ENCODE measurements around the gene ABHD16A. TPM values are rescaled to one million over a fixed set of nuclear protein-coding genes. Genes with fewer than 3 reads are reported as not detected.

ABHD16A gene
- total and polyA plus RNA-seq, 2 of the 13 experiments (the other 11 are each of a cell fraction or from before 2014, with no cell fraction given) = 43.5 to 45.4 TPM

DNA sequence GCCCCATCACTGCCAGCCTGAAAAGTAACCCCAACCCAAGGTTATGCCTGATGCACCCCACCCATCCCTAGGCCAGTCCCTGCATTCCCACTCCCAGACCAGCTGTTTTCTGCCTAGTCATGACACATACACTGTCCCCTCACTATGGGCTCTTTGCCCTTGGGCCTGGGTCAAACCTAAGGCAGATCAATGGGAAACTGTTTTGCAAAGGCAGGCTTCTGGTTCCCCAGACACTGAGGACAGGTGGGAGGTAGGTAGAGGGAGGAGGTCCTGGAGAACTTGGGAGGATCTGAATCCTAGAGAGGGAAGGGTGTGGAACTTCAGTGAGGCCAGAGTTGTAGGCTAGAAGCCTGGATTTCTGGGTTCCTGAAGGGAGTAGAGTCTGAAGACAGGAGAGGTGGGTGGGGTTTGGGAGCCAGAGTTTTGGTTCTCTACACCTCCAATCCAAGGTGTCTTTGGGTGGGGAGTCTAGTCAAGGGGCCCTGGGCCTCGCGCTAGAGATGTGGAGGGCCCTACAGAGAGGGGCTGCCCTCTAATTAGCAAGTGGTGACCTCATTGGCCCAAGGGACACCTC lies 31.2 kb upstream of the ABHD16A start (continued):
- TF ChIP-seq MAZ (IDR thresholded peaks at IDR 0.05; ENCODE audit: borderline replicate concordance, low read depth, low read length) (no peak), MAZ (CRISPR knock-in tag; IDR thresholded peaks at IDR 0.05; ENCODE audit: low read depth) (0 out of 2 replicates have a peak, but pooled peaks have one; percentile 19), ZNF7 (CRISPR knock-in tag; IDR thresholded peaks at IDR 0.05) (no peak), SALL1 (CRISPR knock-in tag; IDR thresholded peaks at IDR 0.05) (peak; percentile 39; the same call in 1 of the 2 replicates), KDM6A (CRISPR knock-in tag; IDR thresholded peaks at IDR 0.05; ENCODE audit: low read depth) (no peak), NFE2L1 (CRISPR knock-in tag; IDR thresholded peaks at IDR 0.05; ENCODE audit: borderline replicate concordance) (no peak), ZNF879 (CRISPR knock-in tag; IDR thresholded peaks at IDR 0.05) (peak; percentile 63; the same call in 1 of the 2 replicates), ZNF567 (CRISPR knock-in tag; IDR thresholded peaks at IDR 0.05; ENCODE audit: borderline replicate concordance) (no peak), ZBTB21 (CRISPR knock-in tag; IDR thresholded peaks at IDR 0.05) (no peak), NONO (IDR thresholded peaks at IDR 0.05) (no peak), NONO (CRISPR knock-in tag; conservative IDR thresholded peaks at IDR 0.05) (0 out of 2 replicates have a peak, but pooled peaks have one; percentile 65), RARA (CRISPR knock-in tag; IDR thresholded peaks at IDR 0.05) (no peak), FOXJ3 (CRISPR knock-in tag; IDR thresholded peaks at IDR 0.05; ENCODE audit: borderline replicate concordance) (no peak), POGZ (CRISPR knock-in tag; IDR thresholded peaks at IDR 0.05) (no peak), ZNF430 (CRISPR knock-in tag; IDR thresholded peaks at IDR 0.05) (no peak), ZNF235 (CRISPR knock-in tag; IDR thresholded peaks at IDR 0.05; ENCODE audit: borderline replicate concordance) (no peak), ZNF768 (CRISPR knock-in tag; IDR thresholded peaks at IDR 0.05) (no peak), TEAD3 (CRISPR knock-in tag; optimal IDR thresholded peaks at IDR 0.05; ENCODE audit: borderline replicate concordance) (no peak), ZNF451 (CRISPR knock-in tag; IDR thresholded peaks at IDR 0.05) (no peak)
- TF ChIP-seq, protein P1, sequence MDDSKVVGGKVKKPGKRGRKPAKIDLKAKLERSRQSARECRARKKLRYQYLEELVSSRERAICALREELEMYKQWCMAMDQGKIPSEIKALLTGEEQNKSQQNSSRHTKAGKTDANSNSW (CRISPR knock-in tag; IDR thresholded peaks at IDR 0.05; ENCODE audit: borderline replicate concordance) = no peak
- TF ChIP-seq, protein P2, sequence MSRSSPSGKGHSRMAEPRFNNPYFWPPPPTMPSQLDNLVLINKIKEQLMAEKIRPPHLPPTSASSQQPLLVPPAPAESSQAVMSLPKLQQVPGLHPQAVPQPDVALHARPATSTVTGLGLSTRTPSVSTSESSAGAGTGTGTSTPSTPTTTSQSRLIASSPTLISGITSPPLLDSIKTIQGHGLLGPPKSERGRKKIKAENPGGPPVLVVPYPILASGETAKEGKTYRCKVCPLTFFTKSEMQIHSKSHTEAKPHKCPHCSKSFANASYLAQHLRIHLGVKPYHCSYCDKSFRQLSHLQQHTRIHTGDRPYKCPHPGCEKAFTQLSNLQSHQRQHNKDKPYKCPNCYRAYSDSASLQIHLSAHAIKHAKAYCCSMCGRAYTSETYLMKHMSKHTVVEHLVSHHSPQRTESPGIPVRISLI (CRISPR knock-in tag; IDR thresholded peaks at IDR 0.05; ENCODE audit: borderline replicate concordance) = no peak
- TF ChIP-seq, protein P3, sequence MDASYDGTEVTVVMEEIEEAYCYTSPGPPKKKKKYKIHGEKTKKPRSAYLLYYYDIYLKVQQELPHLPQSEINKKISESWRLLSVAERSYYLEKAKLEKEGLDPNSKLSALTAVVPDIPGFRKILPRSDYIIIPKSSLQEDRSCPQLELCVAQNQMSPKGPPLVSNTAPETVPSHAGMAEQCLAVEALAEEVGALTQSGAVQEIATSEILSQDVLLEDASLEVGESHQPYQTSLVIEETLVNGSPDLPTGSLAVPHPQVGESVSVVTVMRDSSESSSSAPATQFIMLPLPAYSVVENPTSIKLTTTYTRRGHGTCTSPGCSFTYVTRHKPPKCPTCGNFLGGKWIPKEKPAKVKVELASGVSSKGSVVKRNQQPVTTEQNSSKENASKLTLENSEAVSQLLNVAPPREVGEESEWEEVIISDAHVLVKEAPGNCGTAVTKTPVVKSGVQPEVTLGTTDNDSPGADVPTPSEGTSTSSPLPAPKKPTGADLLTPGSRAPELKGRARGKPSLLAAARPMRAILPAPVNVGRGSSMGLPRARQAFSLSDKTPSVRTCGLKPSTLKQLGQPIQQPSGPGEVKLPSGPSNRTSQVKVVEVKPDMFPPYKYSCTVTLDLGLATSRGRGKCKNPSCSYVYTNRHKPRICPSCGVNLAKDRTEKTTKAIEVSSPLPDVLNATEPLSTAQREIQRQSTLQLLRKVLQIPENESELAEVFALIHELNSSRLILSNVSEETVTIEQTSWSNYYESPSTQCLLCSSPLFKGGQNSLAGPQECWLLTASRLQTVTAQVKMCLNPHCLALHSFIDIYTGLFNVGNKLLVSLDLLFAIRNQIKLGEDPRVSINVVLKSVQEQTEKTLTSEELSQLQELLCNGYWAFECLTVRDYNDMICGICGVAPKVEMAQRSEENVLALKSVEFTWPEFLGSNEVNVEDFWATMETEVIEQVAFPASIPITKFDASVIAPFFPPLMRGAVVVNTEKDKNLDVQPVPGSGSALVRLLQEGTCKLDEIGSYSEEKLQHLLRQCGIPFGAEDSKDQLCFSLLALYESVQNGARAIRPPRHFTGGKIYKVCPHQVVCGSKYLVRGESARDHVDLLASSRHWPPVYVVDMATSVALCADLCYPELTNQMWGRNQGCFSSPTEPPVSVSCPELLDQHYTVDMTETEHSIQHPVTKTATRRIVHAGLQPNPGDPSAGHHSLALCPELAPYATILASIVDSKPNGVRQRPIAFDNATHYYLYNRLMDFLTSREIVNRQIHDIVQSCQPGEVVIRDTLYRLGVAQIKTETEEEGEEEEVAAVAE (CRISPR knock-in tag; IDR thresholded peaks at IDR 0.05; ENCODE audit: borderline replicate concordance) = no peak
- TF ChIP-seq, protein P4, sequence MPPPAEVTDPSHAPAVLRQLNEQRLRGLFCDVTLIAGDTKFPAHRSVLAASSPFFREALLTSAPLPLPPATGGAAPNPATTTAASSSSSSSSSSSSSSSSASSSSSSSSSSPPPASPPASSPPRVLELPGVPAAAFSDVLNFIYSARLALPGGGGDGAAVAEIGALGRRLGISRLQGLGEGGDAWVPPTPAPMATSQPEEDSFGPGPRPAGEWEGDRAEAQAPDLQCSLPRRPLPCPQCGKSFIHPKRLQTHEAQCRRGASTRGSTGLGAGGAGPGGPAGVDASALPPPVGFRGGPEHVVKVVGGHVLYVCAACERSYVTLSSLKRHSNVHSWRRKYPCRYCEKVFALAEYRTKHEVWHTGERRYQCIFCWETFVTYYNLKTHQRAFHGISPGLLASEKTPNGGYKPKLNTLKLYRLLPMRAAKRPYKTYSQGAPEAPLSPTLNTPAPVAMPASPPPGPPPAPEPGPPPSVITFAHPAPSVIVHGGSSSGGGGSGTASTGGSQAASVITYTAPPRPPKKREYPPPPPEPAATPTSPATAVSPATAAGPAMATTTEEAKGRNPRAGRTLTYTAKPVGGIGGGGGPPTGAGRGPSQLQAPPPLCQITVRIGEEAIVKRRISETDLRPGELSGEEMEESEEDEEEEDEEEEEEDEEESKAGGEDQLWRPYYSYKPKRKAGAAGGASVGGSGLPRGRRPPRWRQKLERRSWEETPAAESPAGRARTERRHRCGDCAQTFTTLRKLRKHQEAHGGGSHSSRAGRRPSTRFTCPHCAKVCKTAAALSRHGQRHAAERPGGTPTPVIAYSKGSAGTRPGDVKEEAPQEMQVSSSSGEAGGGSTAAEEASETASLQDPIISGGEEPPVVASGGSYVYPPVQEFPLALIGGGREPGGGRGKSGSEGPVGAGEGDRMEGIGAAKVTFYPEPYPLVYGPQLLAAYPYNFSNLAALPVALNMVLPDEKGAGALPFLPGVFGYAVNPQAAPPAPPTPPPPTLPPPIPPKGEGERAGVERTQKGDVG (CRISPR knock-in tag; IDR thresholded peaks at IDR 0.05; ENCODE audit: borderline replicate concordance) = no peak
